Neural cell (in vitro differentiated cells): ENCODE results near the gene RADX.

ENCODE experiments used
- EZH2 ChIP-seq: fragments of 200-600, 300-800 bp; shearing (Covaris generic), sonication (generic); IDR thresholded peaks from 2 replicates; pipeline ENCODE4 v1.6.1; 2014; ENCODE audit warnings: antibody characterized with exemption, low read length, borderline replicate concordance, mild to moderate bottlenecking; ENCODE audit not compliant: insufficient read depth, poor library complexity, severe bottlenecking
- POLR2AphosphoS5 ChIP-seq: IDR thresholded peaks from 2 replicates; pipeline ENCODE4 v1.6.1; 2012
- TAF1 ChIP-seq: IDR thresholded peaks from 2 replicates; pipeline ENCODE4 v1.6.1; 2012; ENCODE audit warnings: low read depth
- TF ChIP-seq, protein P1 (sequence below): fragments of 450-650 bp; IDR thresholded peaks from 2 replicates; pipeline ENCODE4 v1.5.1; 2014; ENCODE audit warnings: antibody characterized with exemption, mild to moderate bottlenecking, moderate library complexity; ENCODE audit not compliant: poor library complexity, severe bottlenecking
- TF ChIP-seq, protein P2 (sequence below): IDR thresholded peaks from 2 replicates; pipeline ENCODE4 v1.6.1; 2012; ENCODE audit warnings: borderline replicate concordance

- TF ChIP-seq TAF1 (no peak), POLR2AphosphoS5 (no peak), EZH2 (no peak)
- TF ChIP-seq, protein P1, sequence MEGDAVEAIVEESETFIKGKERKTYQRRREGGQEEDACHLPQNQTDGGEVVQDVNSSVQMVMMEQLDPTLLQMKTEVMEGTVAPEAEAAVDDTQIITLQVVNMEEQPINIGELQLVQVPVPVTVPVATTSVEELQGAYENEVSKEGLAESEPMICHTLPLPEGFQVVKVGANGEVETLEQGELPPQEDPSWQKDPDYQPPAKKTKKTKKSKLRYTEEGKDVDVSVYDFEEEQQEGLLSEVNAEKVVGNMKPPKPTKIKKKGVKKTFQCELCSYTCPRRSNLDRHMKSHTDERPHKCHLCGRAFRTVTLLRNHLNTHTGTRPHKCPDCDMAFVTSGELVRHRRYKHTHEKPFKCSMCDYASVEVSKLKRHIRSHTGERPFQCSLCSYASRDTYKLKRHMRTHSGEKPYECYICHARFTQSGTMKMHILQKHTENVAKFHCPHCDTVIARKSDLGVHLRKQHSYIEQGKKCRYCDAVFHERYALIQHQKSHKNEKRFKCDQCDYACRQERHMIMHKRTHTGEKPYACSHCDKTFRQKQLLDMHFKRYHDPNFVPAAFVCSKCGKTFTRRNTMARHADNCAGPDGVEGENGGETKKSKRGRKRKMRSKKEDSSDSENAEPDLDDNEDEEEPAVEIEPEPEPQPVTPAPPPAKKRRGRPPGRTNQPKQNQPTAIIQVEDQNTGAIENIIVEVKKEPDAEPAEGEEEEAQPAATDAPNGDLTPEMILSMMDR = no peak
- TF ChIP-seq, protein P2, sequence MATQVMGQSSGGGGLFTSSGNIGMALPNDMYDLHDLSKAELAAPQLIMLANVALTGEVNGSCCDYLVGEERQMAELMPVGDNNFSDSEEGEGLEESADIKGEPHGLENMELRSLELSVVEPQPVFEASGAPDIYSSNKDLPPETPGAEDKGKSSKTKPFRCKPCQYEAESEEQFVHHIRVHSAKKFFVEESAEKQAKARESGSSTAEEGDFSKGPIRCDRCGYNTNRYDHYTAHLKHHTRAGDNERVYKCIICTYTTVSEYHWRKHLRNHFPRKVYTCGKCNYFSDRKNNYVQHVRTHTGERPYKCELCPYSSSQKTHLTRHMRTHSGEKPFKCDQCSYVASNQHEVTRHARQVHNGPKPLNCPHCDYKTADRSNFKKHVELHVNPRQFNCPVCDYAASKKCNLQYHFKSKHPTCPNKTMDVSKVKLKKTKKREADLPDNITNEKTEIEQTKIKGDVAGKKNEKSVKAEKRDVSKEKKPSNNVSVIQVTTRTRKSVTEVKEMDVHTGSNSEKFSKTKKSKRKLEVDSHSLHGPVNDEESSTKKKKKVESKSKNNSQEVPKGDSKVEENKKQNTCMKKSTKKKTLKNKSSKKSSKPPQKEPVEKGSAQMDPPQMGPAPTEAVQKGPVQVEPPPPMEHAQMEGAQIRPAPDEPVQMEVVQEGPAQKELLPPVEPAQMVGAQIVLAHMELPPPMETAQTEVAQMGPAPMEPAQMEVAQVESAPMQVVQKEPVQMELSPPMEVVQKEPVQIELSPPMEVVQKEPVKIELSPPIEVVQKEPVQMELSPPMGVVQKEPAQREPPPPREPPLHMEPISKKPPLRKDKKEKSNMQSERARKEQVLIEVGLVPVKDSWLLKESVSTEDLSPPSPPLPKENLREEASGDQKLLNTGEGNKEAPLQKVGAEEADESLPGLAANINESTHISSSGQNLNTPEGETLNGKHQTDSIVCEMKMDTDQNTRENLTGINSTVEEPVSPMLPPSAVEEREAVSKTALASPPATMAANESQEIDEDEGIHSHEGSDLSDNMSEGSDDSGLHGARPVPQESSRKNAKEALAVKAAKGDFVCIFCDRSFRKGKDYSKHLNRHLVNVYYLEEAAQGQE = no peak
Observed at GRCh38 chrX:106611317-106611678, 480 bp upstream of the RADX start.
